NT2/D1 (cell line): Measurements from ENCODE around the gene FBL.

ENCODE experiments used
- YY1 ChIP-seq: IDR thresholded peaks from 2 replicates; pipeline ENCODE4 v1.6.1; 2011; ENCODE audit not compliant: insufficient read length, insufficient read depth
- ZNF274 ChIP-seq: IDR thresholded peaks from 2 replicates; pipeline ENCODE4 v1.6.1; 2011; ENCODE audit warnings: mild to moderate bottlenecking, low read depth, low read length

DNA sequence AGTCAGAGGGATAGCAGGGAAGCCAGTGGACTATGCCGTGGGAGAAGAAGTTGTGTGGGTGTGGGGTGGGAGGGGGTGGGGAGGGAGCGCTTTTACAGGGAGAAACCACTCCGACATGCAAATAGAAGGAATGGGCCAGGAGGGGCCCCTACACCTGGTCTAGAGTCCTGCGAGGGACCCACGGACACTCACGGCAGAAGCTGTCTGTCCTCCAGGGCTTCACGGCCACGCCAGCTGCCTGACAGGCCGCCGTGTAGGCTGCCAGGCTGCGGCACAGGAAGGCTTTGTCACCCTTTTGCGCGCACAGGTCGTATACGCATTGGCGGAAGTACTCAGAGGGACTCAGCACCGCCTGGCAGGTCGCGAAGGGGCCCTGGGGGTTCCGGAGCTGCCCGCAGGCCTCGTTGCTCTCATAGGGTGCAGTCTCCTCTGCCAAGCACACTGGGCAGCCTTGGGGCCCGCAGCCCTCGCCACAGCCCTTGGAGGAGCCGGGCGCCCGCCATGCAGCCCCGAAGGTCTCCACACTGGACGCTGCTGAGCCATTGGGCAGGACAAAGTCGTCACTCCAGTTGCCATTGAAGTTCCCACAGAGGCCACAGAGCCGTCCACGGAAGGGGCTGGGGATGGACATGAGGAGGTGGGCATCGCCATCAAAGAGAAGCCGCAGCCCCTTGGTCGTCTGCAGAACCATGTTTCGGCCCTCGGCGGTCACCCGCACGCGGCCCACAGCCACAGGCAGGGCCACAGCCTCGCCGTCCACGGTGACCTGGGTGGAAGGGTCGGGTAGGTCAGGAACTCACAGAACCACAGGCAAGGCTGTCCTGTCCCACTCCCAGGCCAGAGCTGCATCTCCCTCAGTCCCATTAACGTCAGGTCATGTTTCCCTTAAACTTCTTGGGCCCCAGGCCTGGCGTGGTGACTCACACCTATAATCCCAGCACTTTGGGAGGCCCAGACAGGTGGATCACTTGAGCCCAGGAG lies 26.0 kb upstream of the FBL start:
- TF ChIP-seq YY1: no peak
- no peak for TF ChIP-seq ZNF274
